Activated naive CD4-positive, alpha-beta T cell treated with anti-CD3 and anti-CD28 coated beads, Interleukin-2, amount 10 ng/mL, durations not matched to agents 7 days and 5 days (primary cell): Measurements from ENCODE around the gene KRTAP3-3.

Experiments used
- CTCF ChIA-PET: fragments of 350-600 bp; sonication (Branson Sonifier 250); formaldehyde crosslinking; loops from one replicate; lab custom pipeline; 2021; ENCODE audit warnings: antibody characterized with exemption; lab: Charles Lee
- DNase-seq: peaks from one replicate; pipeline ENCODE4 v3.0.0-alpha.2; 2020
- H3K27ac Mint-ChIP-seq: one replicate; pipeline ENCODE4 v1.8.0; 2021; ENCODE audit warnings: mild to moderate bottlenecking, moderate library complexity, mixed read lengths
- H3K27me3 Mint-ChIP-seq: one replicate; pipeline ENCODE4 v1.8.0; 2021; ENCODE audit warnings: mild to moderate bottlenecking, mixed read lengths
- H3K36me3 Mint-ChIP-seq: one replicate; pipeline ENCODE4 v1.8.0; 2021; ENCODE audit warnings: mixed read lengths
- H3K4me1 Mint-ChIP-seq: one replicate; pipeline ENCODE4 v1.8.0; 2021; ENCODE audit warnings: mixed read lengths
- H3K4me3 Mint-ChIP-seq: one replicate; pipeline ENCODE4 v1.8.0; 2021; ENCODE audit warnings: mild to moderate bottlenecking, moderate library complexity, mixed read lengths
- H3K9me3 Mint-ChIP-seq: one replicate; pipeline ENCODE4 v1.8.0; 2021; ENCODE audit warnings: mixed read lengths

Gene KRTAP3-3

GRCh38 chr17:40960144-40960543 is 33.8 kb downstream of the KRTAP3-3 start:
- DNase-seq: no peak
- H3K4me1 Mint-ChIP-seq: peaks cover 5% of the 10 kb centered on the region
- H3K9me3 Mint-ChIP-seq: no peaks in the 10 kb centered on the region
- H3K36me3 Mint-ChIP-seq: no peaks in the 10 kb centered on the region
- CTCF ChIA-PET: no interaction called here
- H3K4me3 Mint-ChIP-seq: no peak overlapping the region
- H3K27me3 Mint-ChIP-seq: peaks cover 4% of the 10 kb centered on the region
- H3K27ac Mint-ChIP-seq: no peak overlapping the region

- CTCF ChIA-PET: no interaction called here
- no peak for DNase-seq
- H3K36me3 Mint-ChIP-seq: no peaks in the 10 kb centered on the region
- peaks cover 5% of the 10 kb centered on the region for H3K4me1 Mint-ChIP-seq
- H3K9me3 Mint-ChIP-seq: no peaks in the 10 kb centered on the region
- no peak overlapping the region for H3K4me3 Mint-ChIP-seq
- H3K27ac Mint-ChIP-seq: no peak overlapping the region
- peaks cover 12% of the 10 kb centered on the region for H3K27me3 Mint-ChIP-seq
Measured at GRCh38 chr17:40958086-40958953, 35.6 kb downstream of the KRTAP3-3 start.

GRCh38 chr17:40956401-40957254 is 37.3 kb downstream of the KRTAP3-3 start:
- peaks cover 5% of the 10 kb centered on the region for H3K4me1 Mint-ChIP-seq
- H3K27ac Mint-ChIP-seq: no peak overlapping the region
- no peaks in the 10 kb centered on the region for H3K9me3 Mint-ChIP-seq
- H3K27me3 Mint-ChIP-seq: peaks cover 16% of the 10 kb centered on the region
- DNase-seq: no peak
- CTCF ChIA-PET: no interaction called here
- H3K4me3 Mint-ChIP-seq: no peak overlapping the region
- no peaks in the 10 kb centered on the region for H3K36me3 Mint-ChIP-seq

GRCh38 chr17:40953881-40954280 is 40.1 kb downstream of the KRTAP3-3 start:
- H3K27ac Mint-ChIP-seq: no peak overlapping the region
- H3K9me3 Mint-ChIP-seq: no peaks in the 10 kb centered on the region
- no peak overlapping the region for H3K4me3 Mint-ChIP-seq
- H3K27me3 Mint-ChIP-seq: peaks cover 37% of the 10 kb centered on the region
- no peaks in the 10 kb centered on the region for H3K36me3 Mint-ChIP-seq
- DNase-seq: no peak
- no peaks in the 10 kb centered on the region for H3K4me1 Mint-ChIP-seq
- CTCF ChIA-PET: no interaction called here

GRCh38 chr17:40952661-40953060 is 41.3 kb downstream of the KRTAP3-3 start:
- H3K9me3 Mint-ChIP-seq: no peaks in the 10 kb centered on the region
- no peaks in the 10 kb centered on the region for H3K4me1 Mint-ChIP-seq
- CTCF ChIA-PET: interaction anchor here (1.2 kb wide), 1 partner anchor 10 kb away, joined by 3 read pairs; no protein-coding TSS in a partner anchor
- no peaks in the 10 kb centered on the region for H3K36me3 Mint-ChIP-seq
- no peak overlapping the region for H3K27ac Mint-ChIP-seq
- no peak for DNase-seq
- peaks cover 40% of the 10 kb centered on the region for H3K27me3 Mint-ChIP-seq
- no peak overlapping the region for H3K4me3 Mint-ChIP-seq

GRCh38 chr17:40952154-40952553 is 41.8 kb downstream of the KRTAP3-3 start:
- H3K36me3 Mint-ChIP-seq: no peaks in the 10 kb centered on the region
- H3K9me3 Mint-ChIP-seq: no peaks in the 10 kb centered on the region
- no peak for DNase-seq
- no peak overlapping the region for H3K27ac Mint-ChIP-seq
- CTCF ChIA-PET: interaction anchor here (1.2 kb wide), 1 partner anchor 10 kb away, joined by 3 read pairs; no protein-coding TSS in a partner anchor
- H3K27me3 Mint-ChIP-seq: peaks cover 41% of the 10 kb centered on the region
- no peaks in the 10 kb centered on the region for H3K4me1 Mint-ChIP-seq
- H3K4me3 Mint-ChIP-seq: no peak overlapping the region

- DNase-seq: no peak
- Mint-ChIP-seq H3K4me3 (no peak overlapping the region), H3K9me3 (no peaks in the 10 kb centered on the region), H3K27me3 (peaks cover 46% of the 10 kb centered on the region), H3K4me1 (no peaks in the 10 kb centered on the region), H3K27ac (no peak overlapping the region), H3K36me3 (no peaks in the 10 kb centered on the region)
- CTCF ChIA-PET: interaction anchor here (1.2 kb wide), 1 partner anchor 11 kb away, joined by 3 read pairs; no protein-coding TSS in a partner anchor
Measured at GRCh38 chr17:40951011-40951622, 42.8 kb downstream of the KRTAP3-3 start.

GRCh38 chr17:40950176-40950575 is 43.8 kb downstream of the KRTAP3-3 start:
- CTCF ChIA-PET: interaction anchor here (0.6 kb wide), 1 partner anchor 261 kb away, joined by 3 read pairs; no protein-coding TSS in a partner anchor
- Mint-ChIP-seq H3K27ac (no peak overlapping the region), H3K27me3 (peaks cover 46% of the 10 kb centered on the region), H3K4me3 (no peak overlapping the region), H3K9me3 (no peaks in the 10 kb centered on the region), H3K36me3 (no peaks in the 10 kb centered on the region), H3K4me1 (no peaks in the 10 kb centered on the region)
- DNase-seq: no peak

GRCh38 chr17:40949418-40949817 is 44.5 kb downstream of the KRTAP3-3 start:
- DNase-seq: no peak
- CTCF ChIA-PET: no interaction called here
- no peaks in the 10 kb centered on the region for H3K36me3 Mint-ChIP-seq
- no peak overlapping the region for H3K4me3 Mint-ChIP-seq
- no peaks in the 10 kb centered on the region for H3K9me3 Mint-ChIP-seq
- H3K27ac Mint-ChIP-seq: no peak overlapping the region
- peaks cover 48% of the 10 kb centered on the region for H3K27me3 Mint-ChIP-seq
- no peaks in the 10 kb centered on the region for H3K4me1 Mint-ChIP-seq

- DNase-seq: no peak
- Mint-ChIP-seq H3K27me3 (peaks cover 42% of the 10 kb centered on the region), H3K9me3 (no peaks in the 10 kb centered on the region), H3K36me3 (no peaks in the 10 kb centered on the region), H3K4me3 (no peak overlapping the region), H3K27ac (no peak overlapping the region), H3K4me1 (no peaks in the 10 kb centered on the region)
- CTCF ChIA-PET: no interaction called here
Measured at GRCh38 chr17:40947929-40948328, 46.0 kb downstream of the KRTAP3-3 start.

- no peaks in the 10 kb centered on the region for H3K4me1 Mint-ChIP-seq
- no peak overlapping the region for H3K27ac Mint-ChIP-seq
- peaks cover 44% of the 10 kb centered on the region for H3K27me3 Mint-ChIP-seq
- no peak for DNase-seq
- no peak overlapping the region for H3K4me3 Mint-ChIP-seq
- CTCF ChIA-PET: no interaction called here
- no peaks in the 10 kb centered on the region for H3K36me3 Mint-ChIP-seq
- no peaks in the 10 kb centered on the region for H3K9me3 Mint-ChIP-seq
Measured at GRCh38 chr17:40945414-40945813, 48.5 kb downstream of the KRTAP3-3 start.

GRCh38 chr17:40944531-40944930 is 49.4 kb downstream of the KRTAP3-3 start:
- no peaks in the 10 kb centered on the region for H3K4me1 Mint-ChIP-seq
- CTCF ChIA-PET: no interaction called here
- no peaks in the 10 kb centered on the region for H3K36me3 Mint-ChIP-seq
- no peak overlapping the region for H3K27ac Mint-ChIP-seq
- H3K4me3 Mint-ChIP-seq: no peak overlapping the region
- H3K27me3 Mint-ChIP-seq: peaks cover 37% of the 10 kb centered on the region
- H3K9me3 Mint-ChIP-seq: no peaks in the 10 kb centered on the region
- no peak for DNase-seq
